RPMI7951 (cell line): ENCODE results near the gene MLC1. TPM values are rescaled to one million over a fixed set of nuclear protein-coding genes. Genes with fewer than 3 reads are reported as not detected.

ENCODE experiments used
- DNase-seq: peaks from one replicate; pipeline ENCODE4 v3.0.0-alpha.2; 2012; ENCODE audit warnings: low read depth
- total RNA-seq: library from RNA; depleted of rRNA; stranded (reverse); fragments of >200 nt; shearing (Covaris generic); gene quantifications from 2 replicates; pipeline ENCODE4 v1.2.3, GENCODE V29; 2014; rRNA removed

The MLC1 gene
- not detected in 2 replicates for total RNA-seq

DNA sequence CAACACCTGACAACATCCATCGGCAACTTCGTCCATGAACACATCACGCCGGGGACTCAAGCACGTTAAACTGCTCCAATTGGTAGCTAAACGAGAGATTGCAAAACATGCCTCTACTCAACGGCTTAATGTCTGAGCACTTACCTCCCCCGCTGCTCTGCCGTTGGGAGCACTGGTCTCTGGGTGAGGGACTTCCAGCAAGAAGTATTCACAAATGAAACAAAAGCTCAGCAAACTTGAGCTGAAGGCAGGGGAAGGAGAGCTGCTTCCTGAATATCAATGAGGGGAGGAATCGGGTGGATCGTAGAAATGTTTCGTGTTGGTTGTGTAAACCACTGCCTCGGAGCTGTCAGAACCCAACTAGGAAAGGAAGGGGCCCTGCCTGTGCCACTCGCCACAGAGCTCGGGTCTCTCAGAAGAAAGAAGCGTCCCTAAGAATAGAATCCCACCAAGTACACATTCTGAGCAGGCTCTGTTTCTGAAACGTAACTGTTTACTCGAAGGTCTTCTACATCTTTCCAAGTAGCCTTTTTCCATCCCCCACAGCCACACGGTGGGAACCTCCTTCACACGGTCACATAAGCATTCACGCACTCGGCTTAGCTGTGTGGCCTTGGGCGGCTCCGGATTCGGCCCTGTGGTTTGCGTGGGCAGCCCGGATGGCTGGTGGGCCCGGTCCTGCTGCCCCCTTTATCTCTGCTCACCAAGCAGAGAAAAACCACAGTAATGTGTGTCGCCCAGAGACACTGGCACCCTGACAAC lies at the start of gene MLC1:
TSS of gene MLC1 (minus strand) at position 216 of the 762 bp plus-strand sequence. CDS start 524 bp downstream, outside the sequence.
- DNase-seq, result peak; percentile 66

DNA sequence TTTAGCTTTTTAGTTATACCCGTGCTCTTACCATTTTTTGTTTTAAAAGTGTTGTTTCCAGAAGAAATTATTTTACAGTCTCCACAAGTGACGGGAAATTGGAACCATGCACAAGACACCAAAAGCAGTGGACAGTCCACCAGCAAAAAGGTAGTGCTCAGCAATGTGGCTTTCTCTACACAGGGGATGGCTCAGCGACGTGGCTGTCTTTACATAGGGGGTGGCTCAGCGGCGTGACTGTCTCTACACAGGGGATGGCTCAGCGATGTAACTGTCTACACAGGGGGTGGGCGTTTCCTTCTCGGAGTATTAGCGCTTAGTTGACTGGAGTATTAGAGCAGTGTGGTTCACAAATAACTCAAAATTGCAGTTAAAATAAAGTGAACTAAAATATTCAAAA lies 49.3 kb upstream of the MLC1 start:
- no peak for DNase-seq

DNA sequence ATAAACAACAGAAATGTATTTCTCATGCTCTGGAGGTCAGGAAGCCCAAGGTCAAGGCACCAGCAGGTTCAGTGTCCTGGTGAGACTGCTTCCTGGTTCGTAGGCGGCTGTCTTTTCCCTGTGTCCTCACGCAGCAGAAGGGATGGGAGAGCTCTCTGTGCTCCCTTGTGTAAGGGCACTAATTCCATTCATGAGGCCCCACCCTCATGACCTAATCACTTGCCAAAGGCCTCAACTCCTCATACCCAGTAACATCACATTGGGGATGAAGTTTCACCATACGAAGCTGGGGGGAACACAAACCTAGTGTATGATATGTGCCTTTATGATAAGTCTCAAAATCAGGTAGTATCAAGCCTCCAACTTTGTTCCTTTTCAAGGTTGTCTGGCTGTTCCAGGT lies 46.7 kb upstream of the MLC1 start:
- DNase-seq, result no peak

DNA sequence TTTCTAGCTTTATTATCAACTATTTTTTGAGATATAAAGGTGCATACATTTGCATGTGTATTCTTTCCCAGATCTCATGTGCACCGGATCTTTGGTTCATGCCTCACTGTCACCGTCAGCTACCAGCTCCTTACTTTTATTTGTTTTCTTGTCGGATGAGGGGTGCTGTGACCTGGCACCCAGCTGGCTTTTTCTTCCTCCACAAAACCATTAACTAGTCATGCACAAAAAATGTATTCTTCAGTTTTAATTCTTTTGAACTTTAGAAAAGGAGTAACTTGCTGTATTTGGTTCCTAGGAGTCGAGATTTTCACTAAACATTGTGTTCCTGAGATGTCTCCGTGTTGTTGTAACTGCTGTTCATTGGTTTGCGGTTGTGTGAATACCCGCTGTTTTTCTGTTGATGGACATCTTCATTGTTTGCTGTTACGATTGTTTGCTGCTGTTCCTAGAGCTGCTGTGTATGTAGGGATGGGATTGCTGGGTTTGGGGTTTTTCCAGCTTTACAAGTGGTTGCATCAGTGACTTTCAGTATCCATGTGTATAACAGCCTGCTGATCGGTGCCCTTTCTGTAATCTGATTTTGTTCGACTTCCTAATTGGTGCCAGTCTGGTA lies 44.0 kb upstream of the MLC1 start:
- peak; percentile 26 for DNase-seq

DNA sequence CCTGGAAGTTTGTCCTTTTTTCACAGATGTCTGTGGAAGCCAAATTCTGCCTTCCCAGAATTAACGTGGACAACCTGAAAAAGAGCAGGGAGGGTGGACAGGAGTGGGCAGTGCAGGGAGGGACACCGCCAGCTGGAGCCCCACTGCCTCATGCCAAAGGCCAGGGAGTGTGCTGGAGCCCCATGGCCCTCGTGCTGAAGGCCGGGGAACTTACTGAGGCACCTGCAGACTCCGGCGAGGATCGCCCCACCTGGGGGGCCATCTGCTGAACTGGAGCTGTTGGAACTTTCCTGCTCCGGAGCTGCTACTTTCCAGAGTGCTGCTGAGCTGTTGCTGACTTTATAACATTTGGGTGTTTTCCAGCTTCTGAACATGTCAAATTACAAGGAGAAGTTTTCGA lies 39.8 kb upstream of the MLC1 start:
- no peak for DNase-seq

DNA sequence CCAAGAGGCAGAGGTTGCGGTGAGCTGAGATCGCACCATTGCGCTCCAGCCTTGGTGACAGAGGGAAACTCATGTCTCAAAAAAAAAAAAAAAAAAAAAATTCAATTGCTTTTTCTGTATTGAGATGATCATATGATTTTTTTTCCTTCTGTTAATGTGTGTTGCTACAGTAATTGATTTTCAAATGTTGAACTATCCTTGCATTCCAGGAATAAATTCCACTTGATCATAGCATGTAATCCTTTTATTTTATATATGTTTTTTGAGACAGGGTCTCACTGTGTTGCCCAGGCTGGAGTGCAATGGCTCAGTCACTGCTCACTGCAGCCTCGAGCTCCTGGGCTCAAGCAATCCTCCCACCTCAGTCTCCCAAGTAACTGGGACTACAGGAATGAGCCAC lies 37.9 kb upstream of the MLC1 start:
- DNase-seq, result no peak

DNA sequence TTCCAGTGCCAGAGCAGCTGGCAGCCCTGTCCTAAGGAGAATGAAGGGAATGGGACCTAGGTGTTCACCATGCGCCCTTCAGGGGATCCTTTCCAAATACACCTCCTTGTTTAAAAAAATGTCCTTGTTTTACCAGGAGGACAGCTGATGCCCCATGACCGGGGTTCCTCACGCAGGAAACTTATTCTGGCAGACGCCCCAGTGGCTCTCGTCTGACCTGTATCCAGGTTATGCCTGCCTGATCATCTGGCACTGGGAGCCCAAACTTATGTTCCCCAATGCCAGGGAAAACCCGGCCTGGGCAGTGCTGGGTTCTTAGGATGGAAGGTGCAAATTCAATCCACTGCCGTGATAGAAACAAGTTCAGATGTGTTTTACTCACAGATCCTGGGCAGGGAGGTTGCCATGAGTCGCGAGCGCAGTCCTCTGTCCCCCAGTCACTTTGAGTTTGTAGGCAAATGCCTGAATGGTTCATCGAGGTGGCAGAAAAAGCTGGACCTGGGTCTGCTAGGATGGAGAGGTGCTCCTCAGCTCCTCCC lies 36.0 kb upstream of the MLC1 start:
- no peak for DNase-seq

DNA sequence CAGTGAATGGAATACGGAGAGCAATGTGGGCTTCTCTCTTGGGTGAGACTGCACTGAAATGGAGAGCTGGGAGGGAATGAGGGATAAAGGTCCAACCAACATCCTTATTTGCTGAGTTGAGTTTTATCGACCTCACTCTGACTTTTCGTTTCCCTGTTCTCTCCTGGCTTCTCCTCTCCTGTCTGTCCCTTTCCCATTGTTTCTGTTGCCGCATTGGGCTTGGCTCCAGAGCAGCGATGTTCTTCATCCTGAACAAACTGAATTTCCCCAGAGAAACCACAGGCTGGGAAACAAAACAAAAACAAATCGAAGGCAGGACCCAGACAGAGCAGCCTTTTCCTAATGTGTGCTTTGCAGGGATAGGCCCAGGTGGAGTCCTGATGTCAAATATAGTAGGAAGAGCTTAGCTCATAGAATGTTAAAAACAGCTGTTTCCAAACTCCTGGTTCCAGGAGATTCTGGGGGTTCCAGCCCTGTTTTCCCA lies 34.6 kb upstream of the MLC1 start:
- DNase-seq, result no peak

DNA sequence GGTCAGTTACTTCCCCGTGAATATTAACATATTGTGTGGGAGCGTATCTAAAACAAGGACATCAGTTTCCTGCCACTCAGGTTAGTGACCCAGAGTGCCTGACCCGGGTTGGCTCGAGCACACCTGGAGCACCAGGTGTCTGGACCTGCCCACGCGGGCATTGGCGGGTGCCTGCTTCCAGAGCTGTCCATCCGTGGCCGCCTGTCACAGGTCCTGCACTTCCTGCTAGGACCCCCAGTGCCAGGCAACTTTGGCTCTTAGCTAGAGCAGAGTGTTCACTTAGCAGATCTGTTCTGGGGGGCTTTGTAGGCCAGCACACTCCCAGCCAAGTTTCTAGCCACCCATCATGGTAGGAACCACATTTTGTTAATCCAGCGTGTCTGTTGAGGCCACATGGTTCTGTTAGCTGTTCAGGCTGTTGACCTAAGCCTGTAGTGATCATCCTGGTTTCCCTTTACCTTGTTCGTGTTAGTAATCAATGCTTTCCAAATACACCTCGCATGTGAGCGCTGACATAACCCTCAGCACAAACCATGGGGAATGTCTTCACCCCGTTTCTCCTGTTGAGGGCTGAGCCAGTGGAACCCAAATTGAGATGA lies 34.0 kb upstream of the MLC1 start:
- DNase-seq, result no peak

DNA sequence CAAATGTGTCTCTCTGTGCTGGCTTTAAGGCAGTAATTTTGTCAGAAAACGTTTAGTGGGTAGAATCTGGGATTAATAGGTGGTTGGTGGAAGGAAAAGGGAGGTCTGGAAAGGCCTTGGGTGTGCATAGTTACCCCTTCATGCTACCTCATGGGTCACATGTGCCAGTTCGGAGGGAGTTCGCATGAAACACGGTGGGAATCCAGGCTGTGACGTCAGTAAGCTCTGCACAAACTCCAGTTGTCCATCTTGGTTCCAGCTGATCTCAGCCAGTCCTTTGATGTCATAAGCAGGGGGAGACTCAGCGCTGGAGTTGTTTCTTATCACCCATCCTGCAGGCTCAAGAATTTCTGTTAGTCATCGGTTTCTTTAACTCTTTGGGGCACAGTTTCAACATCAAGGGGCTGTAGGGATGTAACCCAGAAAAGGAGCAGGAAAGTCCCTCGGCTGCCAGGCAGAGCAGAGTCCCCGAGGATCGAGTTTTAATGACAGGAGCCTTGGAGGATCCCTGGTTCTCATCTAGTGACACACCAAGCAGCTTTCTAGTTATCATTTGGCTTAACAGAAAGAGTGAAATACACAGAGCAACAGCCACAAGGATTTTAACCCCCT lies 33.4 kb upstream of the MLC1 start:
- peak; percentile 73 for DNase-seq

DNA sequence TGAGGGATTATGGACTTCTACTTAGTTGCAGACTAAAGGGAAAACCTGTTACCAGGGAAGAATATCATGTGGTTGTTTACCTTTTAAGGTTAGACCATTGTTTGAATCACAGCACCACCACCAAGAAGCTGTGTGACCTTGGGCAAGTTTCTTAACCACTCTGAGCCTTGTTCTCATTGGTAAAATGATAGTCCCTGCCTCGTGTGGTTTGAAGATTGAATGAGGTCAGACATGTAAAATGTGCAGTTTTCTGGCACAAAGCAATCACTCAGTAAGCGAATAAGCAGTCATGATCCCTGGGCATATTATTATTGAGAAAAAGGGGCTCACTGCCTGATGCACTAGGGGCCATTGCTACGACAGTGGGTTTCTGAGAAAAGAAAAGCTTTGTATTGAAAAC lies 32.9 kb upstream of the MLC1 start:
- no peak for DNase-seq

DNA sequence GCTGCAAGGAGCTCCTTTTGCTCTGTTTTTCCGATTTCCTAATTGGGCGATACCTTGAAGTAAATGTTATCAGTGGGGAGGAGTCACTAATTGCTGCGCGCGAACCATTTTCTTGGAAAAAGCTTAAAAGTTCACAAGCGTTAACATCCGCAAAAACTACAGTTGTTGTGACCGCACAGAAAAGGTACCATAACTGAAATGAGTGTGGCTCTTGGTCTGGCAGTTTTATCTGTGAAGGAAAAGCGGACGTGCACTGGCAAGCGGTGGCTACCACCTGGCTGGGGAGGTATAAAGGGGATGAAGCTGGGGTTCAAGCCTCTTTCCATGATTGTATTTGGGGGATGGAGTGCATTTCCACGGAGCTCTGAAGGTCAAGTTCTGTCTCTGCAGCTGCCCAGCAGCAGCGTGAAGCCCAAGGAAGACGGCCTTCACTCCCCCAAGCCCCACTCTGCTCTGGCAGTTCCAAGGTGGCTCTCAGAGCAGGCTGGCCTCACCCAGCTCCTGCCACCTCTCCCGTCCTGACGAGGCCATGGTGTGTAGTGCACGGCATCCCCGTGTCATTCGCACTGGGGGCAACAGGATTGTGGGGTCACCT lies 32.0 kb upstream of the MLC1 start:
- DNase-seq, result no peak

DNA sequence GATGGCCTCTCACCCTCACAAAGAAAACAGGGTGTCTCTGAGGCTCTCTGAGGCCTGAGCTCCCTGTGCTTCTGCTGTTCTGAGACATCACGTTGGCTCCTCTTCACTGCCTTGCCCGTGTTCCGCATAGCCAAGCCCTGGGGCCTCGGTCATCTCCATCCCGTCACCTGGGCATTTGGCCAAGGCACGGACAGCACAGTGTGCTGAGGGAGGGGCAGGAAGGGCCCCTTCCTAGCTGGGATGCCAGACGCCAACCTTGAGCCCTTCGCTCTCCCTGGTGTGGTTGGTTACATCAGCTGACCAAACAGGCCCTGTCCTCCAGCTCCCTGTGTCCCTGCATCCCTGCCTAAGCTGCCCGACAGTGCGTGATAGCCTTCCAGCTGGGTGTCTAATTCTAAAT lies 30.5 kb upstream of the MLC1 start:
- DNase-seq, result peak; percentile 75

DNA sequence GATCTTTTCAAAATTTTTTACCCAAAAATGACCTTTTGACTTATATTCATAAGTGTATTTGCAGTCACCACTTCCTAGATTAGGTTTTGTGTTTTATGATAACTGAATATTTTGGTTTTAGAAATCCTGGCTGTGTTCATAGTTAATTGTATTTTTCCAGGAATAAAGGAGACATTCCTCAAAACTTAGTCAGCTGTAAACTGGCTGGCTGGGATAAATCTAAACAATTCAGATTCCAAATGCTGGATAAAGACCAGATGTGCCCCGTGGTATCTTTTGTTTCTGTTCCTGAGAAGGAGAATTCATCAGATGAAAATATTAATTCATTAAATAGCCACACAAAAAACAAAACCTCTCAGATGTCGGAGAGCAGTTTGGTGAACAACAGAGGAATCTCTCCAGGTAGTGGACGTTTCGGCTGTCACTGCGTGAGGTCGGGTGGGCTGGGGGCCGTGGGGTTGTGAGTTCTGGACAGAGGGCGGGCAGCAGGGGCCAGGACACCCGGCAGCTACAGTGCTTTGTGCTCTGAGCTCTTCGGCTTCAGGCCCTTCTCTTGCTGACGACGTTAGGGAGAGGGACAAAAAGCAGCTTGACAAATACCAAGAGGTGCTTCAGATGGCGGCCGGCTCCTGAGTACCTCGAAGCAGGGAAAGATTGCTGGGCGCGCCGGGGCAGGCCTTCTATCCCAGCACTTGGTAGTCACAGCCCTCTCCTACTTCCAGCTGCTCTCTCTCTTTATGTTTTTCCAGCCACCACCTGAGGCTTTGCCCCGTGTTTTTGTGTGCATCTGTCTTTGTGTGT lies 29.2 kb upstream of the MLC1 start:
- DNase-seq, result peak; percentile 54

DNA sequence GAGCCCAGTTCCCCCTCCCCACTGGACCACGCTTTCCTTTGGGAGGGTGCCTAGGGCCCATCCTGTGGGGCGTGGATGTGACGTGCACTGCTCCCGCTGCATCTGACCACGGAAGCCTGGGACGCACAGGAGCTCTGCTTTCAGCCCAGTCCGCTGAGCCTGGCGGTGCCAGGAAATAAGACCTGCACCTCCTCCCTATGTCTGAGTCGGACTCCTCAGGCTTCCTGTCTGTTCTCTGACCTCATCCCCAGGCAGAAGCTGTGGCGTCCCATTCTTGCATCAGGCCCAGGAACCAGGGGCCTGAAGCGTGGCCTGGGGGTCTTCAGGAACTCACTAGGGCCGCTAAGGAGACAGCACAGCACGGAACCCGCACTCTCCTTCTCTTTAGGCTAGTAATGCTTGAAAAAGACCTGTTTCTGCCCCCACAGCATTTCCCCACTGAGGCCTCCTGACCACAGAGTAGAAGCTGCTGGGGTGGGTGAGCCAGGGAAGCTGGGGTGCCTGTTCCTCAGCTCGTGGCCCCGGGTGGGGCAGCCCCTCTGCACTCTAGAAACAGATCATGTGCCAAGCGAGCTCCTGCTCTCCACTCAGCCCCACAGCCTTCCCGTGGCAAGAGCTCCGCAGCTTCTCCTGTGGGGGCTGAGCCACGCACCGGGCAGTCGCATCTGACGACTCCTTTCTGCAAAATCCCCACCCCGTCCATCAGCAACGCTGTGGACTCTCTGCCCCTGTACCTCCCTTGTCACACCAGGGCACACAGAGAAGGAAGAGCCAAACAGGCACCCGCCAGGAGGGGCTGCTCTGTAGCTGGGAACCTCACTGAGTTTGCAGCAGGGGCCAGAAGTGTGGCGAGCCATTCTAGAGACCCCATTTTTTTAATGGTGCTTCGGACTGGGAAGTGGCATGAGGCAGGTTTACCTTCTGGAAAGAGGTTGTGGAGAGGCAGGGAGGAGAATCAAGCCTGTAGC lies 27.2 kb upstream of the MLC1 start:
- DNase-seq, result peak; percentile 37

DNA sequence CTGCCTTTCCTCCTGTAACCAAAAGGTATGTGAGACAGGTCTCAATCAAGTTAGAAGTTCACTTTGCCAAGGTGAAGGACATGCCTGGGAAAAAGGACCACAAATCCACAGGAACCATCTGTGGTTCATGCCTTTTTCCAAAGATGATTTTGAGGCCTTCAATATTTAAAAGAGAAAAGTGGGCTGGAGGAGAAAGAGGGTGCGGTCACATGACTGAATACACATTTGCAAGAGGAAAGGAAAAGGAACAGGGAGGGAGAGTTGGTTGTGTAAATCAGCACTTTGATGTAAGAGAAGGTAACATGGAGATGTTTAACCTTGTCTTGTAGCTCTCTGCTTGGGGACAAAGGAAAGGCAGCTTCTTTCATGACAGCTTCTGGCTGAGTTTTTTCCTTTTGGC lies 25.8 kb upstream of the MLC1 start:
- no peak for DNase-seq

DNA sequence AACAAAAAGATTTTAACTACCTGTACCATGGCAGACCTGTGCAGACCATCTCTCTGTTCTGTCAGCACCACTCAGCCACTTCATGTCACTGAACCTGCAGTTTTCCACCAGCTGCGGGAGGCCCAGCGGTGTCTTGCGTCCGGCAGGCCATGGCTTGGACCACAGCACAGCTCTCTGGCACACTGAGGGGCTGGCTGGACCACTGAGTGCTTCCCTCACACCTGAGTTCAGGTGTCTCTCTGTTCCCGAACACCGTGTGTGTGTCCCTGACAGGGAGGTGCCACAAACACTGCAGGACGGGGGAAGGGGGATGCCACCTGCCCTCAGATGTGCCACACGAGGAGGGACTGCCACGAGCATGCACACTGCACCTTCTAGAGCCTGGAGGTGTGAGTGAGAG lies 22.3 kb upstream of the MLC1 start:
- no peak for DNase-seq

DNA sequence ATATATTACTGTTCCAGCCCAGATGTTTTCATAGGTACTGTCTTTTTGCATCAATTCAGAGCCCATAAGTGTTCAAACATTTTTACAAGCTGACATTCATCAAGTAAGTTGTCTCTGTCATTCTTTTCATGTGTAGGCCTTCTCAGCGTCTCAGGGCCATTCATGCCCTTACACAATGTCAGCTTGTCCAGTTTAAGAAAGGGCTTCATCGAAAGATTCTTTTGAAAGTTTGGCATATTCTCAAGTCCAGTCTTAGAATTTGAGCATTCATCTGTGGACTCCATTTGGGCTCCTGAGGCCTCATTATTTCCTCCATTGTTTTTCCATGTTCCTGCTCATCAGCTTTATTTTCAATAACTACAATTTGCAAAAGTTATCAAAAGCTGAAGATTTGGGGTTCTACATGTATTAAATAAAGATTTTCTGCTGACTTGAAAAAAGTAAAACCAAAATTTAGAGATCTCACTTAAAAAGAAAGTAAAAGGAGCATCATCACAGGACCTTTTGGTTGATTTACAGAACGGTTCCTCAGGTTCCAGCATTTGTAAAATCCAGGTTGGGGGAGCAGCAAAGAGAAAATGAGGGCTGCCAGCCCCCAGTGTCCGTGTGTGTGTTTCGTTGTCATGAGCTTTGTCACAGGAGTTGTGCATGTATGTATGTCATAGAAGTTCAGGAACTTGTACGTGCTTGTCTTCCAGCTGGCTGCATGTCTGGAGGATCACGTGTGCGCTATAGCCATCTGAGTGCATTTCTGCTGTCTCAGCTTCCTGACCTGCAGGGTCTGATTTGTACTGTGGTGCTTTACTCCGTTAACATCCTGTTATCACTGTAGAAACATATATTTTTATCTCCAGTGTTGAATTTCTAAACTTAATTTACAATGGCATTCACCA lies 20.2 kb upstream of the MLC1 start:
- DNase-seq, result peak; percentile 8

DNA sequence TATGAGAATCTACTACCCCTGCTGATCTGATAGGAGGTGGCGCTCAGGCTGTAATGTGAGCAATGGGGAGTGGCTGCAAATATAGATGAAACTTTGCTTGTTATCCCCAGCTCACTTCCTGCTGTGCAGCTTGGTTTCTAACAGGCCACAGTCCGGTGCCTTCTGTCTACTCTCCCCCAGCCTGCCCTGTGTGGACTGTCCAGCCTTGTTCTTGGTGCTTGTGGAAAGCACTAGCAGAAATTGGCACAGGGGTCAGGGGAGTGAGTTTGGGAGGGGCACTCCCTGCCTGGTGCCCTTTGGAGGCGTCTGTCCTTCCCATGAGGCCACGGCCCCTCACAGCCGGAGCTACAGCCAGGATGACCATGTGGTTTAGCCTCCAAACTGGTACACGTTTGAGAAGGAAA lies 18.9 kb upstream of the MLC1 start:
- DNase-seq, result no peak
